HG03175 (cell line): ENCODE results near the gene SH3RF2.
"Not testable (repeated sequence)": the region's sequence is repeated elsewhere in the genome, so short reads cannot be mapped to it uniquely, and the experiment has no call there.

ENCODE experiments used
- ATAC-seq: cut with Tn5 transposase; IDR thresholded peaks from one replicate; pipeline ENCODE4 v1.9.1; 2021; ENCODE audit warnings: mild to moderate bottlenecking, moderate library complexity; ENCODE audit not compliant: unreplicated experiment

SH3RF2 gene

GRCh38 chr5:146005264-146005663, 68.9 kb downstream of the SH3RF2 start:
- no peak for ATAC-seq

- ATAC-seq = no peak
Measured at GRCh38 chr5:146005723-146006122, 69.3 kb downstream of the SH3RF2 start.

GRCh38 chr5:146006470-146007190, 70.3 kb downstream of the SH3RF2 start:
- no peak for ATAC-seq

GRCh38 chr5:146007270-146007669, 70.9 kb downstream of the SH3RF2 start:
- no peak for ATAC-seq

GRCh38 chr5:146007989-146008388, 71.6 kb downstream of the SH3RF2 start:
- ATAC-seq = no peak

- no peak for ATAC-seq
Measured at GRCh38 chr5:146009020-146009419, 72.6 kb downstream of the SH3RF2 start.

GRCh38 chr5:146010447-146010846, 74.1 kb downstream of the SH3RF2 start:
- not testable (repeated sequence) for ATAC-seq

- ATAC-seq = no peak
Measured at GRCh38 chr5:146013761-146014160, 77.4 kb downstream of the SH3RF2 start.

- no peak for ATAC-seq
Measured at GRCh38 chr5:146015001-146015400, 78.6 kb downstream of the SH3RF2 start.

- ATAC-seq = no peak
Measured at GRCh38 chr5:146016764-146017484, 80.5 kb downstream of the SH3RF2 start.

- ATAC-seq = no peak
Measured at GRCh38 chr5:146018514-146019375, 82.4 kb downstream of the SH3RF2 start.

- no peak for ATAC-seq
Measured at GRCh38 chr5:146020100-146020499, 83.7 kb downstream of the SH3RF2 start.

- no peak for ATAC-seq
Measured at GRCh38 chr5:146024034-146024433, 87.7 kb downstream of the SH3RF2 start.

GRCh38 chr5:146025114-146025680, 88.8 kb downstream of the SH3RF2 start:
- ATAC-seq = no peak

GRCh38 chr5:146025681-146026080, 89.3 kb downstream of the SH3RF2 start:
- ATAC-seq = no peak

GRCh38 chr5:146026307-146027010, 90.1 kb downstream of the SH3RF2 start:
- ATAC-seq = no peak

- ATAC-seq = no peak
Measured at GRCh38 chr5:146027751-146028150, 91.4 kb downstream of the SH3RF2 start.

- no peak for ATAC-seq
Measured at GRCh38 chr5:146032911-146033310, 96.5 kb downstream of the SH3RF2 start.

GRCh38 chr5:146034127-146034526, 97.7 kb downstream of the SH3RF2 start:
- no peak for ATAC-seq

- no peak for ATAC-seq
Measured at GRCh38 chr5:146034605-146035004, 98.2 kb downstream of the SH3RF2 start.

- no peak for ATAC-seq
Measured at GRCh38 chr5:146039420-146039819, 103.0 kb downstream of the SH3RF2 start.
